Measurements from ENCODE around the gene OR6Q1.
"Not testable (repeated sequence)": the region's sequence is repeated elsewhere in the genome, so short reads cannot be mapped to it uniquely, and the experiment has no call there.

OR6Q1 gene

DNA sequence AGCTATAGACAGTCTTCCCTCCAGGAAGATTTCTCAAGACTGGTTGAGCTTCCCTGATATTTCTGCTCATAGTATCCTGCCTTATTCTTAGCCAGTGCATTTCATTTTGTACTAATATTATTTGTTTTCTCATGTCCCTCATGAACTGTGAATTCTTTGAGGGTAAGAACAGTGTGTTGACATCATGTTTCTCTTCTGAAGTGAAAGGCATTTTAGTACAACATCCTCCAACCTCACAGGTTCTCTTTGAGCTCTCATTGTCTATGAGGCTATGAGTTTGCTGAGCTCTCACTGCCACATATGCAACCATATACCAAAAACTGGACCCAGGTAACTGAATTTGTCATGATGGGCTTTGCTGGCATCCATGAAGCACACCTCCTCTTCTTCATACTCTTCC lies at the start of gene OR6Q1:
OR6Q1 (plus strand) TSS at position 301 of the 400 bp plus-strand sequence; CDS start at position 301, 0 bp downstream.
- DNase-seq, result no peak

- DNase-seq, result no peak
These were observed 49.2 kb upstream of the OR6Q1 start for GRCh38 chr11:57981536-57981935.

DNA sequence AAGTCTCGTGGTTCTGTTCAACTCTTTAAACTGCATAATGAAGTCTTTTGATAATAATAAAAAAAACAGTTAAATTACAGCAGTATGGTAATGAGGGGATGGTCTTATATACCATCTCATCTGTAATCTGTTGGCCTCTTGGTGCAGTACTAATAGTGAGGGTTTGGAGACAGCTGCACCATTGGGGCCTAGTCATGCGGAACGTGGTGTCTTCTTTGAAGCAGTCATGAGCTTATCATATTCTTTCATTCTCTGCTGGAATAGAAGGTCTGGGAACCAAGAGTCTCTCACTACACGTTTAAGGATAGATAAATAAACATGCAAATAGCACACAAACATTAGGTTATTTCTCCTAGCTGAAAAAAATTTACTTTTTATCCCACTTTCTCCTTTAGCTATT lies 48.0 kb upstream of the OR6Q1 start:
- no peak for DNase-seq

GRCh38 chr11:57983191-57983590 lies 47.6 kb upstream of the OR6Q1 start:
- DNase-seq, result no peak

DNA sequence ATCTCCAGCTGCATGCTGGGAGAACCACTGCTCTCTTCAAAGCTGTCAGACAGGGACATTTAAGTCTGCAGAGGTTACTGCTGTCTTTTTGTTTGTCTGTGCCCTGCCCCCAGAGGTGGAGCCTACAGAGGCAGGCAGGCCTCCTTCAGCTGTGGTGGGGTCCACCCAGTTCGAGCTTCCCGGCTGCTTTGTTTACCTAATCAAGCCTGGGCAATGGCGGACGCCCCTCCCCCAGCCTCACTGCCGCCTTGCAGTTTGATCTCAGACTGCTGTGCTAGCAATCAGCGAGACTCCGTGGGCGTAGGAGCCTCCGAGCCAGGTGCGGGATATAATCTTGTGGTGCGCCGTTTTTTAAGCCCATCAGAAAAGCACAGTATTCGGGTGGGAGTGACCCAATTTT lies 31.2 kb upstream of the OR6Q1 start:
- not testable (repeated sequence) for DNase-seq

DNA sequence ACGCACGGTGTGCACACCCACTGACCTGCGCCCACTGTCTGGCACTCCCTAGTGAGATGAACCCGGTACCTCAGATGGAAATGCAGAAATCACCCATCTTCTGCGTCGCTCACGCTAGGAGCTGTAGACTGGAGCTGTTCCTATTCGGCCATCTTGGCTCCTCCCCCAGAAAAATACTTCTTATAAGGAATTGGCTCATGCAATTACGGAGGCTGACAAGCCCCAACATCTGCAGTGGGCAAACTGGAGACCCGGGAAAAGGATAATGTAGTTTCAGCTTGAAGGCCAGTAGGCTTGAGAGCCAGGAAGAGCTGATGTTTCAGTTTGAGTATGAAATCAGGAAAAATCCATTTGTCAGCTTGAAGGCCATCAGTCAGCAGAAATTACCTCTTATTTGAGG lies 30.7 kb upstream of the OR6Q1 start:
- DNase-seq, result not testable (repeated sequence)

DNA sequence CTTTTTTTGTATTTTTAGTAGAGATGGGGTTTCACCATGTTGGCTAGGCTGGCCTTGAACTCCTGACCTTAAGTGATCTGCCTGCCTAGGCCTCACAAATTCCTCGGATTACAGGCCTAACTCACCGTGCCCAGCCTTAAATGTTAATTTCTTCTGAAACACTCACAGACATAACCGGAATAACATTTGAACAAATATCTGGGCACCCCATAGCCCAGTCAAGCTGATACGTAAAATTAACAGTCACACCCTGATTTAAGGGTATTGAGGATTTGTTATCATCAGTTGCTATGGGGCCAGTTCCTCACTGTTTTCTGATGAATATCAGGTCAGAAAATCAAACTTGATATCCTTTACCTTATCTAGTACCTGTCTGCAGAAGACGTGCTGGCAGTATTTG lies 30.1 kb upstream of the OR6Q1 start:
- no peak for DNase-seq

DNA sequence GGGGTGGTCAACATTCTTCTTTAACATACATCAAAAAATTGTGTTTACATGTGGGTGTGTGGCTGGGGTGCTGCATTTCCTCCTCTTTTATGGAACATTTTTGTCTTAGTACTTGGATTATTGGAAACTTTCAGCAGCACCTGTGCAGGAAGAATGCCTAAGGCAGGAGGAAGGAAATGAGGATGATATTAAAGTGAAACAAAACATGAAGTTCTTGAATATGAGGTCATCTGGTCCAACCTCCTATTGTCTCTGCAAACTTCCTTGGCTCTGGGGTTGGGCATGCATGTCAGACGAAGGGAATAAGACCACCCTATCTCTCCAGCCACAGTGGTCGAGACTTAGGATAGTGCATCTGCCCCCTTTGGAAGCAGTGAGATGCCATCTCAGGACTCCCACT lies 27.7 kb upstream of the OR6Q1 start:
- no peak for DNase-seq

DNA sequence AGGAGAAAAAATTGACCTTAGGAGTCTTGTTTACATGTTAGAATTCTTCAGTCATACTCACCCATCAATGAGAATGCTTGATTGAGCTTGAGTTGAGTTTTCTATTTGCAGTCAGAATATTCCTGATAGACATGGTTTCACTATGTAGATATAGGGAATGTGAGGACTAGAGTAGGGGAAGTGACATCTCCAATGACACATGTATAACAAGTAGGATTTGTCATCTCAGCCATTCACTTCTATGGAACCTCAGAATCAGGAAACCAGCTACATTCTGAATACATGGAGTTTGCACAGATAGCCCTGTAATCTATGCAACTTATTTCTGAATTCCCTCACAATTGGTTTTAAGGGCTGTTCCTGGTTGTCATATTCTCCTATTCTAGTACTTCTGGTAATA lies 27.2 kb upstream of the OR6Q1 start:
- DNase-seq, result no peak

DNA sequence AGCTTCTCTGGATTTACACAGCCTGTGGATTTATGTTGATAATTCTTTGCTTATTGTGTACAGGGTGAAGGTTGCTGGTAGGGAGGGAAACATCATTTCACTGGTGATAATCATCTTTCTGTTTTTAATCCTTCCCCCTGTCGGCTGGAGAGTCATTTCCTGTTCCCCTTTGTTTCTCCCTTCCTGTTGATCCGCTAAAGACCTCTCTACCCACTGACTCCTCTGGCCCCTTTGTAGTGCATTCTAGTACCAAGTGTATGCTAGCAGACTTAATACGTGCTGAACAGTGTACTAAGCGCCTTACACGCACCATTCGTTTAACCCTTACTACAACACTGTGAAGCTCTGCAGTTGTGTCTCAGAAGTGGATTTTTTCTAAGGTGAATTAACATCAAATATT lies 26.1 kb upstream of the OR6Q1 start:
- no peak for DNase-seq

DNA sequence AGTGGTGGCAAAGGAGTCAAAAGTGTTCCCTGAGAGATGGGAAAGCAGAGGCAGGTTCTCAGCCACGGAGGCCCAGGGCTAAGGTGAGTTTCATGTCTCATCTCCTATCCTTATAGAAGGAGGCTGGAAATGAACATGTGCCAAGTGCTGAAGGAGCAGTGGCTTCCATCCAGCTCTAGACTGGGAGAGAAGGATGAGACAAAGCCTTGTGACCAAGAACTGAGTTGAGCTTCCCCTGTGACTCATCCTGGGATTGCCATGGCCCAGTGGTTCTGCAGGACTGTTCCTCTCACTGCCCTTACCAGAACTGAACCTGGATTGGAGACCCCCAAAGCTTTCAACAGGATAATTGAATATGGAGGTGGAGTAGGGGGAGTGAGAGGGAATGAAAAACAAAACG lies 23.8 kb upstream of the OR6Q1 start:
- no peak for DNase-seq

DNA sequence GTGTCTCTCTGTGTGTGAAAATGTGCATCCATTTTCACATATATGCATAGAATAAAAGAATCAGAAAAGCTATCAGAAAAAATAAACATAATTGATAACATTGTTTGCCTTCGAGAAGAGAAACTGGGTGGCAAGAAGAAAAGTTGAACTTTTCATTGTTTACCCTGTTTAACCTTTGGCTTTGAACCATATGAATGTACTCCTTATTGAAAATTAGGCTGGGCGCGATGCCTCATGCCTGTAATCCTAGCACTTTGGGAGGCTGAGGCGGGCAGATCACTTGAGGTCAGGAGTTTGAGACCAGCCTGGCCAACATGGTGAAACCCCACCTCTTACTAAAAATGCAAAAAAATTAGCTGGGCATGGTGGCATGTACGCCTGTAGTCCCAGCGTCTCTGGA lies 19.0 kb upstream of the OR6Q1 start:
- DNase-seq, result no peak

GRCh38 chr11:58023435-58023931 lies 7.3 kb upstream of the OR6Q1 start, which contains the start of gene OR9Q1:
Gene OR9Q1, plus strand, starts transcription at chr11:58023881. Its CDS starts 155,564 bp downstream, at chr11:58179445.
- no peak for DNase-seq

GRCh38 chr11:58024601-58025091 lies 6.1 kb upstream of the OR6Q1 start:
- no peak for DNase-seq

DNA sequence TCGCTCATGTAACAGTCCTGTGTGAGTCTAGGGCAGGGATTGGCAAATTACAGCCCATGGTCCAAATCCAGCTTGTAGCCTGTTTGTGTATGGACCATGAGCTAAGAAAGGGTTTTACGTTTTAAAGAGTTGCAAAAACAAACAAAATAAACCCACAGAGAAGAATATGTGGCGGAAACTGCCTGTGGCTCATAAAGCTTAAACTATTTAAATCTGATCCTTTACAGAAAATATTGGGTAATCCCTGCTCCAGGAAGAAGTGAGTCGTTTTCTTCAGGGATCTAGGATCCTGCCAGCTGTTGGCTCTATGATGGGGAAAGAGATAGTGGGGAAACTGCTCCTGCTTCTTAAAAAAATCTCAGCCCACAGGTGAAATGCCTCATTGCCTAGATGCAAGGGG lies 3.4 kb upstream of the OR6Q1 start:
- no peak for DNase-seq

GRCh38 chr11:58028687-58029411 lies 1.9 kb upstream of the OR6Q1 start:
- DNase-seq, result no peak

GRCh38 chr11:58034471-58034870 lies 3.7 kb downstream of the OR6Q1 start:
- DNase-seq, result no peak

DNA sequence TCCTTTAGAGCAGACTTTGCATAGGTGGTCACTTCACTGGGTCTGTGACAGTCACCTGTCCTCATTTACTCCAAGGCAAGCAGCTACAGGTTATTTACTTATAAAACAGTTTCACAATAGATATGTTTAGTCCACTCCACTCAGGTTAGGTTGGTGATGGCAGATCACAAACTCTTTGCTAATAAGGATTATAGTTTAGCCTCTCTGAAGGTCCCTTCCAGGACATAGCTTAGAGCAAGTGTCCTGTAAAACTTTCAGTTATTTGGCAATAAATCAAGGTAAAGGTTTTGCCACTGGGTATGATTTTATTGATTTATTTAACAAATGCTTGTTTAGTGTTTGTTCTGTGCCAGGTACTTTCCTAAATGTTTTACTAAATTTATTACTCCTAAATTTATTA lies 8.8 kb downstream of the OR6Q1 start:
- DNase-seq, result no peak

DNA sequence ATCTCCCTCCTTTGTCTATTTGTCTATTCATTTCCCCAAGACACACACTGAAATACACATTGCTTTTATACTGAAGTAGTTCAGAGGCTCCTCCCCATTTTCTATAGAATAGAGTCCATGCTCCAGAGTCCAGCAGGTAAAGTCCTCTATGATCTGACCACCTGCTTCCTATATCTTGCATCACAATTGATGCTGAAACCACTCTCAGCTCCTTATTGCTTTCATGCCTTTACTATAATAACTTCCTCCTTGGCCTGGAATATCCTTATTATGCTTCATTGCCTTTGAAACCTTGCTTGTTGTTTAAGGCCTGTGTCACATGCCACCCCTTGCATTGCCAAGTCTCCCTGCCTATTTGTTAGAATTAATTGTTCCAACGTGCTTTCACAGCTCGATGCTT lies 12.6 kb downstream of the OR6Q1 start:
- no peak for DNase-seq

- no peak for DNase-seq
These were observed 15.5 kb downstream of the OR6Q1 start for GRCh38 chr11:58046231-58046630.

GRCh38 chr11:58047818-58048217 lies 17.1 kb downstream of the OR6Q1 start:
- no peak for DNase-seq

DNA sequence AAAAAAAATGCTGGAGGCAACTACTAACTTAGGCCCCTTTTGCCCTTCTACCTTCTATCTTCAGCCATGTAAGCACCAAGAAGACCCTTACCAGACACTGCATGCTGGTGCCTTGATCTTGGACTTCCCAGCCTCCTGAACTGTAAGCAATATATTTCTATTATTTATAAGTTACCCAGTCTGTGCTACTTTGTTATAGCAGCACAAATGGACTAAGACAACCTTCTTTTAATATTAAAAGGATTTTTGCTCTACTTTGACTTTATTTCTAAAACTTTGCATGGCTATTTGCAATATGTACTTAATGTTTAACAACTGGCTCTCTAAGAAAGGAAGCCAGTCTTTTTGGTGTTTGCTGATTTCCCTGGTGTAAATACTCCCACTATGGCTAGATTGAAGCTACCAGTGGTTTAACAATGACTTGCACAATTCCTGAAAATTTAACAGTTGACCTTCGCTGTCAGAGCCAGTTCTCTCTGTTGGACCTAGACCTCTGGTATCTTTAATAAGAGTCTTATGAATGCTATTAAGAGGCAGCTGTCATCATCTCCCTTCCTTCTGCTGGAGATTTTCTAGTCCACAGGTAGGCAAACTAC lies 25.2 kb downstream of the OR6Q1 start:
- no peak for DNase-seq

DNA sequence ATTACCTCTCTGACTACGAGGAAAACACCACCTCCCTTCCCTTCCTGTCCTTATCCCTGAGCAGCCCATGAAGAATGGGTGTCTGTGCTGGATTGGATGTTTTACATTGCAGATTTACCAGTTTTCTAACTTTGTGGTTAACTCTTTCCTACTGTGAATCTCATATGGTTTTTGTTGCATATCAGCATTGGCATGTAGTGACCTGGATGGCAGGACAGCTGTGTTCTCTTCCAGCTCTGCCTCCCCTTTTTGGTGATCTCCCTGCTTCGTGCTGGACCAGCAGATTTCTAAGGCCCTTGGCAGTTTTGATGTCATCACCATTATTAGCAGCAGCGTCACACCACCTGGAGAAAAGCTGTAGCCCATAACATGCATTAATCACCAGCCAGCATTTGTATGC lies 26.7 kb downstream of the OR6Q1 start:
- no peak for DNase-seq

DNA sequence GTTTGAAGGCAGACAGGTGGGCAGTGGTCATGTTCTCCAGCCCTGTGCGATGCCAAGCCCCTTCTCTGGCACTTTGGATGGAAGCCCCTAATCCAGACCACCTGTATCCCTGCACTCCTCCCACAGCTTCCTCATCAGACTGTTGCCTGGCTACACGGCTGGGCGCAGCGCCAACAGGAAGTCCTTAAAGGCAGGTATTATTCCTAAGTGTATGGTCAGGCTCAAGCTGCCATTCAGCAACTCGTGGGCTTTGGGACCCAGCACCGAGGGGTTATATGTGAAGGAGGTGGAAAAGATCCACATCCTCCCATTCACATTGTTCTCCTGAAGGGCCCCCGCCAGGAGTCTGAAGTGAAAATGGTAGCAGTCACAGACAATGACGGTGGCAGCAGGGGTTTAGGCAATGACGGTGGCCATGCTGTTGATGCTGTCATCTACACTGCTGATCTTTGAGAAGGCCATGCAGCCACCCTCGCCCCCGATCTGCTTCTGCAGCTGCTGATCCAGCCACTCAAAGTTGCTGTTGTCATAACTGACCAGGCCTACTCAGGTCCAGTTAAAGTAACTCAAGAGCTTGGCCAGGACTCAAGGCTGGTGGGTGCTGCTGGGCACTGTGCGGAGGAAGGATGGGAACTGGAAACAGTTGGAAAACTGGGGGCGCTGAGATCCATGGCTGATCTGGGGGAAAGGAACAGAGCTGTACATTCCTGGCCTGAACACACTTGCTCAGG lies 27.7 kb downstream of the OR6Q1 start:
- no peak for DNase-seq
